A673 (cell line): ENCODE results near the gene KCNIP4. TPM values are rescaled to one million over a fixed set of nuclear protein-coding genes. Genes with fewer than 3 reads are reported as not detected.

Experiments used
- BruUV-seq: library from RNA; stranded (reverse); fragments of 400-500 nt; replicated peaks from 2 replicates; lab custom pipeline; 2021; lab: Mats Ljungman, UMichigan
- CTCF ChIA-PET: fragments of 300-600 bp; sonication (Branson Sonifier 250); formaldehyde crosslinking; loops from one replicate; lab custom pipeline; 2022; ENCODE audit warnings: antibody characterized with exemption; lab: Charles Lee
- POLR2A ChIA-PET: fragments of 300-600 bp; sonication (Branson Sonifier 250); formaldehyde crosslinking; loops from one replicate; lab custom pipeline; 2022; ENCODE audit warnings: antibody characterized with exemption; ENCODE audit not compliant: low non-redundant PET; lab: Charles Lee
- DNase-seq: peaks from one replicate; pipeline ENCODE4 v3.0.0-alpha.2; 2015; ENCODE audit warnings: low spot score
- H3K27ac ChIP-seq: fragments of 200-600 bp; sonication (generic); 2 replicates; pipeline ENCODE4 v1.5.1; 2016; ENCODE audit warnings: mixed run types, low read depth, mild to moderate bottlenecking, mixed read lengths, antibody characterized with exemption, low read length; ENCODE audit not compliant: poor library complexity, severe bottlenecking
- H3K27me3 ChIP-seq: fragments of 200-600 bp; sonication (generic); replicated peaks from 2 replicates; pipeline ENCODE4 v1.6.1; 2017; ENCODE audit warnings: mixed run types, low read depth, mild to moderate bottlenecking, mixed read lengths, antibody characterized with exemption, low read length; ENCODE audit not compliant: insufficient read depth, poor library complexity
- H3K36me3 ChIP-seq: fragments of 200-600 bp; sonication (generic); 2 replicates; pipeline ENCODE4 v1.6.1; 2016; ENCODE audit warnings: mixed run types, mild to moderate bottlenecking, mixed read lengths, antibody characterized with exemption, low read length; ENCODE audit not compliant: insufficient read depth, poor library complexity, severe bottlenecking
- H3K4me1 ChIP-seq: fragments of 200-600 bp; sonication (generic); 2 replicates; pipeline ENCODE4 v1.6.1; 2017; ENCODE audit warnings: mixed run types, mild to moderate bottlenecking, mixed read lengths, antibody characterized with exemption, low read length; ENCODE audit not compliant: insufficient read depth, poor library complexity, severe bottlenecking
- H3K4me3 ChIP-seq: fragments of 200-600 bp; sonication (generic); 2 replicates; pipeline ENCODE4 v1.5.1; 2016; ENCODE audit warnings: low read depth, mixed run types, mild to moderate bottlenecking, mixed read lengths, low read length; ENCODE audit not compliant: poor library complexity, severe bottlenecking
- H3K9me3 ChIP-seq: fragments of 200-600 bp; sonication (generic); 2 replicates; pipeline ENCODE4 v1.6.1; 2016; ENCODE audit warnings: mixed run types, low read depth, mild to moderate bottlenecking, mixed read lengths, antibody characterized with exemption, low read length; ENCODE audit not compliant: poor library complexity, severe bottlenecking
- EZH2 ChIP-seq: fragments of 200-600 bp; sonication (generic); IDR thresholded peaks from 2 replicates; pipeline ENCODE4 v1.6.1; 2017; ENCODE audit warnings: borderline replicate concordance, low read depth, mild to moderate bottlenecking, mixed read lengths, antibody characterized with exemption, low read length; ENCODE audit not compliant: poor library complexity, severe bottlenecking
- intact Hi-C: fragments of 100-400 bp; cut with micrococcal nuclease; formaldehyde crosslinking; loops from one replicate; pipeline ENCODE4 v1.10.0; 2022; ENCODE audit not compliant: unreplicated experiment
- total RNA-seq: library from RNA; stranded (reverse); gene quantifications from 2 replicates; pipeline ENCODE4 v1.2.3, GENCODE V29; 2021
- TF ChIP-seq, protein P1 (sequence below): fragments of 300-800, 200-600 bp; sonication (generic); conservative IDR thresholded peaks from 2 replicates; pipeline ENCODE4 v1.5.1; 2017; ENCODE audit warnings: low read depth, mild to moderate bottlenecking, antibody characterized with exemption, low read length, moderate library complexity, mixed read lengths

The KCNIP4 gene
- total RNA-seq, 1 experiment from 2014 or later, result not detected

DNA sequence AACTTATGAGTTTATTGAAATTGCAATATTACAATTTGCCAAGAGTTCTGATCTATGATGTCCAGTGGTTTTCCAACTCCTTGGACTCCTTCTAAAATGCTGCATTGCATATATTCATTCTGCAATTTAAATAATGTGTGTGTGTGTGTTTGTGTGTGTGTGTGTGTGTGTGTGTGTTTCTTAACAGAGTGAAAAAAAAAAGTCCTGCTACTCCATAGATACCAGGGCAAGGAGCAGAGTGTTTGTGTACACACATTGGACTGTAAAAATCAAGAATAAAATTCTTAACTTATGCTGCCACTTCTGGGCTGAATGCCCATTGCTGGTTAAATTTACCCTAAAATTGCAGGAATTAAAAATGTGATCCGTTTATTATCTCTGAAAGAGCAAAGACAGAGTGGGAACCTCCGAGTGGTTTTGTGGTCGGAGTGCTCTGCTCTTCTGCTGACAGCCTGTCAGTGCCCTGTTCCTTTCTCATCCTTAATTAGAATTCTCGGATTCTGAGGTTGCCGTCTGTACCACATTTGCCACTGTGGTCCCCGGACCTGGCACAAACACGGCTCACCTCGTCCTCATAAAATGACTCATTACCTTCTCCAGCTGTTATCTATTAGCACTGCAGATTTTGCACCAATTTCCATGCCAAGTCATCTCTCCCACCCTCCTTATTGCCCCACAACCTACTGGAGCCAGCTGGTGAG, 355.5 kb downstream of the KCNIP4 start:
- no peak for TF ChIP-seq EZH2
- POLR2A ChIA-PET, result no interaction called here
- Histone ChIP-seq H3K27ac (no peak overlapping the region), H3K36me3 (no peaks in the 10 kb centered on the region), H3K9me3 (no peaks in the 10 kb centered on the region), H3K4me1 (no peaks in the 10 kb centered on the region), H3K27me3 (no peaks in the 10 kb centered on the region), H3K4me3 (no peak overlapping the region)
- BruUV-seq, result no TSS peak
- CTCF ChIA-PET, result no interaction called here
- no peak for DNase-seq
- intact Hi-C loops, result no loop called here

DNA sequence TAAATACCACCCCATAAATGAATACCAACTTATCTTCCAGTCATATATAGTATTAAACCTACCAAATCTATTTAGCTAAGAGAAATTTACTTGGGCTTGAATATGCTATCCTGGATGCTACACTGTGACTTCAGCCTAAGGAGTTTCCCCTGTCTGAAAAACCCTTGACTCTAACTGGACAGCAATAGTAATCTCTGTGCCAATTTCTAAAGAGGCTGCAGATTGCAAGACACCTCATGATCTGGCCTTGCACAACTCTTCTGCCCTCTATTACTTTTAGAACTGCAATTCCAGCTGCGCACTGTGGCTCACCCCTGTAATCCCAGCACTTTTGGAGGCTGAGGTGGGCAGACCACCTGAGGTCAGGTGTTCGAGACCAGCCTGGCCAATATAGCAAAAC, 371.5 kb downstream of the KCNIP4 start:
- CTCF ChIA-PET, result no interaction called here
- Histone ChIP-seq H3K4me1 (no peaks in the 10 kb centered on the region), H3K27me3 (no peaks in the 10 kb centered on the region), H3K9me3 (no peaks in the 10 kb centered on the region), H3K36me3 (no peaks in the 10 kb centered on the region), H3K4me3 (no peak overlapping the region), H3K27ac (no peak overlapping the region)
- POLR2A ChIA-PET, result no interaction called here
- no peak for DNase-seq
- no TSS peak for BruUV-seq
- intact Hi-C loops, result no loop called here
- TF ChIP-seq, protein P1, sequence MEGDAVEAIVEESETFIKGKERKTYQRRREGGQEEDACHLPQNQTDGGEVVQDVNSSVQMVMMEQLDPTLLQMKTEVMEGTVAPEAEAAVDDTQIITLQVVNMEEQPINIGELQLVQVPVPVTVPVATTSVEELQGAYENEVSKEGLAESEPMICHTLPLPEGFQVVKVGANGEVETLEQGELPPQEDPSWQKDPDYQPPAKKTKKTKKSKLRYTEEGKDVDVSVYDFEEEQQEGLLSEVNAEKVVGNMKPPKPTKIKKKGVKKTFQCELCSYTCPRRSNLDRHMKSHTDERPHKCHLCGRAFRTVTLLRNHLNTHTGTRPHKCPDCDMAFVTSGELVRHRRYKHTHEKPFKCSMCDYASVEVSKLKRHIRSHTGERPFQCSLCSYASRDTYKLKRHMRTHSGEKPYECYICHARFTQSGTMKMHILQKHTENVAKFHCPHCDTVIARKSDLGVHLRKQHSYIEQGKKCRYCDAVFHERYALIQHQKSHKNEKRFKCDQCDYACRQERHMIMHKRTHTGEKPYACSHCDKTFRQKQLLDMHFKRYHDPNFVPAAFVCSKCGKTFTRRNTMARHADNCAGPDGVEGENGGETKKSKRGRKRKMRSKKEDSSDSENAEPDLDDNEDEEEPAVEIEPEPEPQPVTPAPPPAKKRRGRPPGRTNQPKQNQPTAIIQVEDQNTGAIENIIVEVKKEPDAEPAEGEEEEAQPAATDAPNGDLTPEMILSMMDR, result no peak
- no peak for TF ChIP-seq EZH2

DNA sequence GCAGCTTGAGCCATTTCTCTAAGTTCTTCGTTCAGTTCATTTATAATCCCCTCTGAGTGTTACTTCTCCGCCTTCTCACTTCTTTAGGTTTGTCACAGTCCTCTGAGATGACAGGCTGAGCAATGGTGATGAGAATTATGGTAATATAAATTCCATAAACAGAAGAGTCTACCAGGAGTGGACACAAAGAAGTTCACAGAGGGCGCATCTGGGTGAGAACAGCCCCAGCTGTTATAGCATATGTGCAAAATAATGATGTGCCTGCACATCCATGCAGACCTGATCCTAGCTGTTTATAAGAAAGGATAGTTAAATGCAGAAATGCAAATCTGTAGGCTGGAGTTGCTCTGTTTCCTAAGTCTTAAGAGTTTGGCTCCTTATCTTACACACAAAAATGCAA, 377.5 kb downstream of the KCNIP4 start:
- Histone ChIP-seq H3K36me3 (no peaks in the 10 kb centered on the region), H3K4me3 (no peak overlapping the region), H3K27ac (no peak overlapping the region), H3K9me3 (no peaks in the 10 kb centered on the region), H3K4me1 (no peaks in the 10 kb centered on the region), H3K27me3 (no peaks in the 10 kb centered on the region)
- no TSS peak for BruUV-seq
- no peak for DNase-seq
- ChIA-PET POLR2A (no interaction called here), CTCF (no interaction called here)
- intact Hi-C loops, result no loop called here
- TF ChIP-seq, protein P1, result no peak
- TF ChIP-seq EZH2, result no peak

DNA sequence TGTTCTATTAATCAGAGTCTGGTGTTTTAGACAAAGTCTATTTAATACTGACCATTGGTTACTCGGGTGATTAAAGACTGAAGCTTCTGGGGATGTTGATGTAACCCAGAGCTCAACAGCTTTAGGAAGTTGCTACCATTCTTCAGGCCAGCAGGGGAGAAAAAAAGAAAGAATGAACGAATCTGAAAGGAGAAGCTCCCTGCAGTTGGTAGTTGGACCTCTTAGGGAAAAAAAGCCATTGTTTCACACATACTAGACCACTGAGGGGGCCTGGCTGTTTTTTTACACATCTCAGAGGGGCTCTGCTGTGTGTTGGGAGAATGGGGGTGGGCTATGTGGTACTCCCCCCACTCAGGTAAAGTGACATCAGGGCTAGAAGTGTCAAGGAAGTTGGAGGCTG, 378.9 kb downstream of the KCNIP4 start:
- H3K4me1 ChIP-seq, result no peaks in the 10 kb centered on the region
- no peak overlapping the region for H3K4me3 ChIP-seq
- POLR2A ChIA-PET, result no interaction called here
- H3K9me3 ChIP-seq, result no peaks in the 10 kb centered on the region
- intact Hi-C loops, result no loop called here
- no peak for DNase-seq
- H3K27me3 ChIP-seq, result no peaks in the 10 kb centered on the region
- CTCF ChIA-PET, result no interaction called here
- H3K27ac ChIP-seq, result no peak overlapping the region
- no TSS peak for BruUV-seq
- TF ChIP-seq EZH2, result no peak
- TF ChIP-seq, protein P1, result no peak
- H3K36me3 ChIP-seq, result no peaks in the 10 kb centered on the region
